ENCODE results near the gene AP4M1. TPM values are rescaled to one million over a fixed set of nuclear protein-coding genes. Genes with fewer than 3 reads are reported as not detected.

AP4M1 gene
- total and polyA plus RNA-seq, 9 of the 15 experiments (the other 6 are each of a cell fraction or from before 2014, with no cell fraction given) = 1.3 to 30.9 (median 14.1) TPM

DNA sequence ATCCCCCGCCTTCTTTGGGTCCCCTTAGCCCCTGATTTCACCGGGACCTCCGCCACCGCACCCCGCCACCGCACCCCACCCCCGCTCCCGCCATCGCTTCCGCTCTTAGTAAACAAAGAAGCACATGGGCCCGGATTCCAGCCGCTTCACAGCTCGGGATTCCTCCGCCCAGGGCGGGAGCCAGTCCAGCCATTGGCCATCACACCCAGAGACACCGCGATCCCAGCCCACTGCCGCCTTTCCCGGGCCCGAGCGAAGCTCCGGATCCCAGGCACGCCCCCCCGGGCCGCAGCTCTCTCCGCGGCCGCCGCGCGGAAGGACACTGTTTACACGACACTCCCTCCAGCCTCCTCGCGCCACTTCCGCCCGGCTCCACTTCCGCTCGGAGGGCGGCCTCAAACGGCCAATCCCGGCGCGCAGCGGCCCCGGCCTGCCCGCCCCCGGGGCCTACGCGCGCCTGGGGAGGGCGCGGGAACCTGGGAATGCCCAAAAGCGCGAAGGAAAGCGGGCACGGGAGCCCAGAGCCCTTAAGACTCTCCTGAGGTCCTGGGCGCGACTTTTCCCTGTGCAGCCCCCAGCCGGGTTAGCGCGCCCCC, 925 bp upstream of the AP4M1 start (continued):
- TF ChIP-seq PYGO2 (tag; IDR thresholded peaks at IDR 0.05) (peak; percentile 36; the same call in 1 of the 2 replicates), SIRT6 (IDR thresholded peaks at IDR 0.05; ENCODE audit: low read depth, low read length) (no peak), CREB3L1 (IDR thresholded peaks at IDR 0.05; ENCODE audit: borderline replicate concordance, low read depth) (peak; percentile 75), ZBTB7A (IDR thresholded peaks at IDR 0.05; ENCODE audit: borderline replicate concordance, control insufficient read depth, low read depth, low read length) (no peak; the same call in 1 of the 2 replicates), HBP1 (CRISPR knock-in tag; IDR thresholded peaks at IDR 0.05) (peak; percentile 74; the same call in 1 of the 2 replicates), SNAPC5 (CRISPR knock-in tag; IDR thresholded peaks at IDR 0.05) (no peak), PHB (CRISPR knock-in tag; IDR thresholded peaks at IDR 0.05) (0 out of 2 replicates have a peak, but pooled peaks have one; percentile 52), HMGN3 (IDR thresholded peaks at IDR 0.05; ENCODE audit: borderline replicate concordance, extremely low read depth, insufficient read length, low read depth, low read length) (peak; percentile 82), TCF7 (IDR thresholded peaks at IDR 0.05; ENCODE audit: borderline replicate concordance) (no peak), ZNF77 (CRISPR knock-in tag; IDR thresholded peaks at IDR 0.05) (no peak), CEBPG (CRISPR knock-in tag; IDR thresholded peaks at IDR 0.05) (no peak), CEBPG (tag; conservative IDR thresholded peaks at IDR 0.05 in 1 of 2, IDR thresholded peaks at IDR 0.05 in 1 of 2) (no peak), FIP1L1 (IDR thresholded peaks at IDR 0.05; ENCODE audit: low read depth, low read length, poor library complexity, severe bottlenecking) (peak; percentile 50), ZNF41 (CRISPR knock-in tag; conservative IDR thresholded peaks at IDR 0.05) (no peak; the same call in 1 of the 2 replicates), CREM (IDR thresholded peaks at IDR 0.05; ENCODE audit: low read depth) (peak; percentile 94), ZNF639 (CRISPR knock-in tag; conservative IDR thresholded peaks at IDR 0.05 in 1 of 2, IDR thresholded peaks at IDR 0.05 in 1 of 2) (peak in 1 of 2 experiments; percentile 93; a peak in 1 of 4 replicates), ZNF174 (CRISPR knock-in tag; IDR thresholded peaks at IDR 0.05) (no peak), PCBP1 (IDR thresholded peaks at IDR 0.05; ENCODE audit: low read depth, low read length, poor library complexity, severe bottlenecking) (peak; percentile 99), CLOCK (CRISPR knock-in tag; IDR thresholded peaks at IDR 0.05; ENCODE audit: borderline replicate concordance) (0 out of 2 replicates have a peak, but pooled peaks have one; percentile 43)

Data from K562 (cell line).